IPS DF 6.9 (cell line): ENCODE results near the gene POMGNT2.

Experiments used
- DNase-seq: peaks from one replicate; pipeline ENCODE4 v3.0.0-alpha.2; 2013; ENCODE audit warnings: low read depth, low spot score
- H3K27ac ChIP-seq: one replicate; pipeline ENCODE4 v1.5.1; 2013; ENCODE audit warnings: low read length, control low read depth
- H3K27me3 ChIP-seq: 2 replicates; pipeline ENCODE4 v1.6.1; 2013; ENCODE audit warnings: mild to moderate bottlenecking, low read length; ENCODE audit not compliant: control insufficient read depth, insufficient read depth
- H3K36me3 ChIP-seq: 2 replicates; pipeline ENCODE4 v1.6.1; 2013; ENCODE audit warnings: low read length; ENCODE audit not compliant: control insufficient read depth, insufficient read depth
- H3K4me1 ChIP-seq: 2 replicates; pipeline ENCODE4 v1.6.1; 2013; ENCODE audit warnings: low read length; ENCODE audit not compliant: control insufficient read depth, insufficient read depth
- H3K4me3 ChIP-seq: 2 replicates; pipeline ENCODE4 v1.5.1; 2013; ENCODE audit warnings: mild to moderate bottlenecking, low read length
- H3K9me3 ChIP-seq: 2 replicates; pipeline ENCODE4 v1.6.1; 2013; ENCODE audit warnings: low read length, inconsistent platforms; ENCODE audit not compliant: control insufficient read depth, insufficient read depth
- WGBS: extraction: QIAGEN DNeasy Blood & Tissue Kit; methylation state at CpG from one replicate; pipeline ENCODE4 v1.1.7; 2013; ENCODE audit warnings: mixed read lengths, missing lambda C conversion rate; ENCODE audit not compliant: insufficient read length, insufficient coverage; 5-methylcytosine and 5-hydroxymethylcytosine counted together

POMGNT2 gene

DNA sequence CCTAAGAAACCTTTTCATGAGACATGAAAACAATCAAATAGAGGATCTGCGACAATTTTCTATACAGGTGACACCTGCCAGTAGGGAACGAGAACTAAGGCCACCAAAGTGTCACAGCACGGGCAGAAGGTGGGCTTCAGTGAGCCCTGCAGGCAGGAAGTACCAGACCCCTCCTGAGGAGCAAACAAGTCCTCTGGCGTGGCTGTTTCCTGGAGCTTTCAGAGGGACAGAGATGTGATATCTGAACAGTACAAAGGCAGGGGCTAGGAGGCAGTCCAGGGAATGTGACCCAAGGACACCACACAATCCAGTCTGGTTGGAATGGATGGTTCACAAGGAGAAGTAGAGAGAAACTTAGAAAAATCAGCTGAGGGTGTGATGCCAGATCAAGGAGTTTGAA, 16.8 kb downstream of the POMGNT2 start:
- H3K27me3 ChIP-seq = no peaks in the 10 kb centered on the region
- no peak overlapping the region for H3K4me3 ChIP-seq
- WGBS = no CpG with 5 or more reads among the region's 4 CpGs
- H3K9me3 ChIP-seq = no peaks in the 10 kb centered on the region
- no peaks in the 10 kb centered on the region for H3K4me1 ChIP-seq
- no peak for DNase-seq
- no peaks in the 10 kb centered on the region for H3K36me3 ChIP-seq
- no peak overlapping the region for H3K27ac ChIP-seq

DNA sequence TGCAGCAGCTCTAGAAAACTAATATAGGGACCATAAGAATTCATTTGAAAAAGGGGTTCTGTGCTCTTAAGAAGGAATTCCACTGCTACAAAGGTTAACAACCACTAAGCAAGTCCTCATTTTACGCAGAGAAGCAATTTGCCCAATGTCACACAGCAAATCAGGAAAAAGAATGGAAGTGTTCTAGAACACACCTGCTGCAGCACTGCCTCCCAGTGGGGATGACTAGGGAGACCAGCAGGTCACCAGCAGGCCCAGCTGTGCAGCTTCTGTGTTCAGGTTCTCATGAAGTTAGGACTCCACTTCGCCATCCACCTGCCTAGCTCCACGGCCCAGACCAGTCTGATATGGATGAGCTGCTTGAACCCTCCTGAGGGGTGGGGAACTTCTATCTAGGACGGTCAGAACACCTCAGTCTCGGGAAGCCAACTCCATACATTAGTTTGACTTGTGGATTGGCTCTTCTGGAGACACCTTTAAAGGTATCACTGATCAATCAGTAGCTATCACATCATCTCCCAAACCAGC, 18.6 kb downstream of the POMGNT2 start:
- Histone ChIP-seq H3K27me3 (no peaks in the 10 kb centered on the region), H3K4me3 (no peak overlapping the region), H3K9me3 (no peaks in the 10 kb centered on the region), H3K4me1 (no peaks in the 10 kb centered on the region), H3K36me3 (no peaks in the 10 kb centered on the region), H3K27ac (no peak overlapping the region)
- no peak for DNase-seq
- no CpG with 5 or more reads among the region's 5 CpGs for WGBS

DNA sequence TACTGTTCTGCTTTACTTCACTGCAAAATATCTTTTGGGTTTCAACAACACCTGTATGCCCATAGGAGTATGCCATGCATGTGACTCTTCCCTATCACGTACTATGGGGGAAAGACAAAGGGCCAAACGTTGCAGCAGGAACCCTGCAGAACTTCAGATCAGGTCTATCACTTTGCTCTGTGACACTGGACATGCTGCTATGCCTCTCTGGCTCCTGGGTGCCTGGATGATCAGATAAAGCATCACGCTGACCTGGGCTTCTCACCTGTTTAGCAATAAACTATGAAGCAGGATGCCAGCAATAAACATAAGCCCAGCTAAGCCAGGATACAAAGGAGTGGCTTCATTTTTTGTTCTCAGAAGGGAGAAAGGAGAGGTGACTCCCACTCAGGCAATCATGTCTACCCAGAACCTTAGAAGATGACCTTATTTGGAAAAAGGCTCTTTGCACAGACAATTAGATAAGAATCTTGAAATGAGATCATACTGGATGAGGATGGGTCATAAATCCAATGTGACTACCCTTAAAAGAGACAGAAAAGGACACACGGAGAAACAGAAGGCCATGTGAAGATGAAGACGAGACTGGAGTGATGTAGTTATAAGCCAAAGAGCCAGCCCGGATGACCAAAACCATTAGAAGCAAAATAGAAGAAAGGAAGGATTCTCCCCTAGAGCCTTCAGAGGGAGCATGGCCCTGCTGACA, 19.3 kb downstream of the POMGNT2 start:
- Histone ChIP-seq H3K4me3 (no peak overlapping the region), H3K27me3 (no peaks in the 10 kb centered on the region), H3K27ac (no peak overlapping the region), H3K9me3 (no peaks in the 10 kb centered on the region), H3K4me1 (no peaks in the 10 kb centered on the region), H3K36me3 (no peaks in the 10 kb centered on the region)
- DNase-seq = no peak
- no CpG with 5 or more reads among the region's 6 CpGs for WGBS

DNA sequence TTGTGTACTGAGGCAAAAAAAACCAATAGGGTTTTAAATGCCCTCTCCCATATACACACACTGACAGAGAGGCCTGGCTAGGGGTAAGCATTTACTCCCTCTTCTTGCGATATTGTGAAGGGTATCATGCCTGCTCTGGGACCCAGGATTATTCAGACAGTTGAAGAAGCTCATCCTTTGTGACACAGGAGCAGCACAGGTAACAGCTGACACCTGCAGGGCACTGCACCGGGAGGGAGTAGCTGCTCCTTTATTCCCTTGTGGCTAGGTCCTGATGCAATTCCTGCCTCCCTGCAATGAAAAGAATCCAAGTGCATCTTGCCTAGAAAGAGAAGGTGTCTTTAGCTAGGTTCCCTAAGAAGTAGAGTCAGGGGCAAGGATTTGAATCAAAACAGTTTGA, 23.4 kb downstream of the POMGNT2 start:
- no peak for DNase-seq
- Histone ChIP-seq H3K27ac (no peak overlapping the region), H3K9me3 (no peaks in the 10 kb centered on the region), H3K4me1 (no peaks in the 10 kb centered on the region), H3K4me3 (no peak overlapping the region), H3K36me3 (peaks cover 17% of the 10 kb centered on the region; the same call in 1 of the 2 replicates), H3K27me3 (no peaks in the 10 kb centered on the region)
- no CpG with 5 or more reads among the region's 2 CpGs for WGBS

DNA sequence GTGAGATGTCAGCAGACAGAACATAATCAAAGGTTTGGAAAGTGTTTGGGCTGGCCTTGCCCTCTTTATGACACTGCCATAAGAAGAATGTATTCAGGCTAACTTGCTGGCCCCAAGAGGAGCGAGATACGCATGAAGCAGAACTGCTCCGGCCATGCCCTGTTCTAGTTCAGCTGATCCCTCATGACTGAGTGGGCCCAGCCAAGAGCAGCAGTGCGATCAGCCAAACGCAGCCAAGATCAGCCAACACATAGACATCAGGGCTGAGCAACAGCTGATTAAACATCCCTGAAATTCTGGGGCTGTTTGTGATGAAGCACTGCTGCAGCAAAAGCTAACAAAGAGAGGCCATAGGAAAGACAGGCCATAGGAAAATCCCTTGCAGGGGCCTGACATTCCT, 24.1 kb downstream of the POMGNT2 start:
- no peak for DNase-seq
- Histone ChIP-seq H3K36me3 (peaks cover 17% of the 10 kb centered on the region; the same call in 1 of the 2 replicates), H3K9me3 (no peaks in the 10 kb centered on the region), H3K4me3 (no peak overlapping the region), H3K27me3 (no peaks in the 10 kb centered on the region), H3K27ac (no peak overlapping the region), H3K4me1 (no peaks in the 10 kb centered on the region)
- no CpG with 5 or more reads among the region's 5 CpGs for WGBS

DNA sequence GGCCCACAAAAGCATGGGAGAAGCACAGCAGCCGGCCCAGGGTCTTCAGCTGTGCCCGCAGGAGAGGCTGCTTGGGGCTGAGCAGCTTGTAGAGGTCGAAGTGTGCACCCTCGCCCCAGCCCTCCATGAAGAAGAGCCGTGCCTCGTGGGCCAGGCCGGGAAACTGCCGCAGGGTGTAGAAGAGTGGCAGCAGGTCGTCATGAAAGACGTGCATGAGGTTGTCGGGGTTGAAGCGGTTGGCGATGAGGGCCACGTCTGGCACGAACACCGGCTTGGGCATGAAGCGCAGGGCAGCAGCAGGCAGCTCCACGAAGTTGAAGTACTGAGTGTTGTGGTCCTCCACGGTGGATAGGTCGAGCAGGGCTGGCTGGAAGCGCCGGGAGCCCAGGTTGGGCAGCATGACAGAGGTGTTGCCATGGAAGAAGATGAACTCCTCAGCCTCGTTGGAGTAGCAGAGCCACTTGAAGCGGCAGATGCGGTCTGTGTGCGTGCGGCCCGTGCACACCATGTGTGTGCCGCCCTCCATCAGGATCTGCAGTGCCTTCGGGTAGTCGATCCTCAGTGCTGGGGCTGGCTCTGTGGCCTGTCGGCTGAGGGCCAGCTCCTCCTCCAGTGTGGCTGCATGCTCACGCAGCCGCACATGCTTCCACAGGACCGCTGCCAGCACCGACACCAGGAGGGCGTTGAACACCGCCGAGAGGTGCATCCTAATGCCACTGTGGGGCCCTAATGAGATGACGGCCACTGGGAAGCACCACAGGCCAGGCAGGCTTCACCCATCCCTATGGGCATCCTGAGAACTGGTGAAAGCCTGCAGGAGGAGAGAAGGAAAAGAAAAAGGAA, 24.9 kb downstream of the POMGNT2 start:
- peaks cover 17% of the 10 kb centered on the region; the same call in 1 of the 2 replicates for H3K36me3 ChIP-seq
- DNase-seq = no peak
- H3K4me3 ChIP-seq = no peak overlapping the region
- H3K27me3 ChIP-seq = no peaks in the 10 kb centered on the region
- H3K27ac ChIP-seq = no peak overlapping the region
- H3K4me1 ChIP-seq = no peaks in the 10 kb centered on the region
- no CpG with 5 or more reads among the region's 40 CpGs for WGBS
- H3K9me3 ChIP-seq = no peaks in the 10 kb centered on the region

DNA sequence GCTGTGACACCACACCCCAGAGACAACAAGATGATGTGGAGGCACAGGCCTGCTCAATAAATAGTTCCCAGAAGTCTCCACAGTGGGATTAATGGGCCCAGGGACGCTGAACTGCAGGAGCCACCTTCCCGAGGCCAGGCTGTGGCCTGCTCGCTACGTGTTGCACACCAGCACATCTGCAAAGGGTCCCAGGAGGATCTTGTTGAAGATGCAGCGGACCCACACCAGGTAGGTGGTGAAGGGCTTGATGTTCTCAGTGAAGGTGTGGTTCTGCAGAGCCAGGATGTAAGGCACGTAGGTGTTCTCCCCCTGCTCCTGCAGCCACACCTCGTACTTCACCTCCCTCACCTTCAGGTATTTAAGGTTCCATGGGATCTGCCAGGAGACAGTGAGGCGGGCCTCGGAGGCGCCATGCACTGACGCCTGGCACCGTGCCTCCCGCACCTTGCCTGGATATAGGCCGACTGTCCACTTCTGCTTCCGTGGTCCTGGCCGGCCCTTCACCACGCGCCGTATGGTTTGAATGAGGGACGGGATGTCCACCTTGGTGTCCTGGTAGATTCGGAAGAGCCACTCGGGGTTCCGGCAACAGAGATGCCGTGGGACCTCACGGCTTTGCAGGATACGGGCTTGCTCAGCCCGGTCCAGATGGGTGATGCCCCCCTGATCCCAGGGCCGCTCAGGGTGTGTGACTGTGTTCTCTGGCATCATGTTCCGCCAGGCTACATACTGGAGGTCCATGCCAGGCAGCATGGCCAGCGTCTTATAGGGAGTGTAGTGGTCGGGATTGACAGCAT, 26.1 kb downstream of the POMGNT2 start:
- Histone ChIP-seq H3K27me3 (no peaks in the 10 kb centered on the region), H3K9me3 (no peaks in the 10 kb centered on the region), H3K27ac (no peak overlapping the region), H3K36me3 (peaks cover 17% of the 10 kb centered on the region; the same call in 1 of the 2 replicates), H3K4me1 (no peaks in the 10 kb centered on the region), H3K4me3 (no peak overlapping the region)
- DNase-seq = no peak
- no CpG with 5 or more reads among the region's 31 CpGs for WGBS

DNA sequence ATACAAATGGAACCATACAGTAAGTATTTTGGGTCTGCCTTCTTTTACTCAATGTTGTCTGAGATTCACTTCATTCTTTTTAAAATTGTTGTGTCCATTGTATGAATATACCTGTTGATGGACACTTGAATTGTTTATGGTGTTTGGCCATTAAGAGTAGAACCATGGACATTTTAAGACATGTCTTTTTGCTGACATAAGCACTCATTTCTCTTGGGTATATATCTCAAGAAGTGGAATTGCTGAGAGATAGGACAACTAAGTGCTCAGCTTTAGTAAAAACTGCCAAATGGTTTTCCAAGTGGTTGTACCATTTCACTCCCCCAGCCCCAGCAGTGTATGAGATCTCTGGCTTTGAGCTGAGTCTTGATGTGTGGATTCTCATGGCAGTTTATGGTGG, 28.2 kb downstream of the POMGNT2 start:
- Histone ChIP-seq H3K4me1 (no peaks in the 10 kb centered on the region), H3K4me3 (no peak overlapping the region), H3K9me3 (no peaks in the 10 kb centered on the region), H3K27ac (no peak overlapping the region), H3K27me3 (no peaks in the 10 kb centered on the region), H3K36me3 (peaks cover 17% of the 10 kb centered on the region; the same call in 1 of the 2 replicates)
- no peak for DNase-seq

DNA sequence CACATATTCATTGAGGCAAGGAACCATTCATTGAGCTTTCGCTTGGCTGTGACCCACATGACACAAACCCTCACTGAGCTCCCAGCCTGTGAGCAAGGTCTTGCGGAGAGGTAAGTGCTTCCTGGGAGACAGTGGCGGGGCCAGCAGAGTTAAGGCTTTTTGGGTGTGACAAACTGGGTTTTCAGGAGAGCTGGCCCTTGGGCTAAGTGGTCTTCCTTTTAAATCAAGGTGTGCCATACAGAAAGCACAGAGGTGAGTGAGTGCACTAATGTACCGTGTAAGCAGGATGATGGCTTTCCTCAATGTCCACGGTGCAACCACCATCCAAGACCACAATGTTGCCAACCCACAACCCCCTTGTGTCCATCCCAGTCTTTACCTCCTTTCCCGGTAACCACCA, 28.6 kb downstream of the POMGNT2 start:
- H3K27me3 ChIP-seq = no peaks in the 10 kb centered on the region
- peaks cover 17% of the 10 kb centered on the region; the same call in 1 of the 2 replicates for H3K36me3 ChIP-seq
- no peak overlapping the region for H3K27ac ChIP-seq
- H3K4me1 ChIP-seq = no peaks in the 10 kb centered on the region
- H3K9me3 ChIP-seq = no peaks in the 10 kb centered on the region
- DNase-seq = no peak
- H3K4me3 ChIP-seq = no peak overlapping the region
- WGBS = no CpG with 5 or more reads among the region's 6 CpGs

DNA sequence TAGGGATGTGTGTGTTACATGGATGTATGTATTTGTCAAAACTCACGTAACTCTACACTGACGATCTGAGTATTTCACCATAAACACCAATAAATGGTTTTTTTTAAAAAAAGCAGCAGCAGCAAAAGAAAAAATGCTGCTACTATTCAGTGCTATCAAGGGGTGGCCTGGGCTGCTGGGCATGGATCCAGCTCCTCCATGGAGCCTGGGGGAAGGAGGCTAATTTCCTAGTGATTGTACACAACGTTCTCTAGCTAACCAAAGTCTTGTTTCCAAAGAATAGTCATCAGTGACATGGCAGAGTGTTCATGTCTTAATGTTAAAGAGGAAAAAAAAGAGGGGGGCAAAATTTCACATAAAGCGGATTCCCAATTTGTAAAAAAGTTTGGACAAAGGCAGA, 29.0 kb downstream of the POMGNT2 start:
- H3K4me1 ChIP-seq = no peaks in the 10 kb centered on the region
- H3K4me3 ChIP-seq = no peak overlapping the region
- H3K27me3 ChIP-seq = no peaks in the 10 kb centered on the region
- no CpG with 5 or more reads among the region's 4 CpGs for WGBS
- no peak overlapping the region for H3K27ac ChIP-seq
- no peaks in the 10 kb centered on the region for H3K9me3 ChIP-seq
- no peak for DNase-seq
- H3K36me3 ChIP-seq = peaks cover 17% of the 10 kb centered on the region; the same call in 1 of the 2 replicates
